T-helper 2 cell treated with Interferon-gamma antibody and Interleukin-4, amounts not matched to agents 100 ng/mL and 5 ng/mL, for 36 hours (primary cell): ENCODE measurements around the gene NAP1L4. TPM values are rescaled to one million over a fixed set of nuclear protein-coding genes. Genes with fewer than 3 reads are reported as not detected.

Experiments
- intact Hi-C: fragments of 100-400 bp; cut with micrococcal nuclease; formaldehyde crosslinking; loops from one replicate; pipeline ENCODE4 v1.15.1; 2023
- total RNA-seq: library from RNA; stranded (reverse); gene quantifications from 2 replicates; pipeline ENCODE4 v1.2.3, GENCODE V29; 2022

The NAP1L4 gene
- total RNA-seq, 1 donor from 2014 or later, result 314 TPM

GRCh38 chr11:2964782-2965181, 27.3 kb downstream of the NAP1L4 start:
- intact Hi-C loops, result no loop called here

GRCh38 chr11:2963761-2964160, 28.4 kb downstream of the NAP1L4 start:
- intact Hi-C loops, result no loop called here

- intact Hi-C loops, result no loop called here
Measured at GRCh38 chr11:2963112-2963754, 28.9 kb downstream of the NAP1L4 start.

- intact Hi-C loops, result no loop called here
Measured at GRCh38 chr11:2961080-2961479, 31.0 kb downstream of the NAP1L4 start.

- intact Hi-C loops, result no loop called here
Measured at GRCh38 chr11:2960139-2960538, 32.0 kb downstream of the NAP1L4 start.

- intact Hi-C loops, result no loop called here
Measured at GRCh38 chr11:2958251-2958650, 33.9 kb downstream of the NAP1L4 start.

GRCh38 chr11:2955906-2956476, 36.1 kb downstream of the NAP1L4 start:
- intact Hi-C loops, result no loop called here

- intact Hi-C loops, result no loop called here
Measured at GRCh38 chr11:2954263-2954662, 37.9 kb downstream of the NAP1L4 start.

GRCh38 chr11:2952290-2952689, 39.8 kb downstream of the NAP1L4 start:
- intact Hi-C loops, result no loop called here

- intact Hi-C loops, result no loop called here
Measured at GRCh38 chr11:2951231-2952110, 40.7 kb downstream of the NAP1L4 start.

GRCh38 chr11:2950825-2951224, 41.3 kb downstream of the NAP1L4 start:
- intact Hi-C loops, result no loop called here

GRCh38 chr11:2949920-2950319, 42.2 kb downstream of the NAP1L4 start:
- intact Hi-C loops, result no loop called here

GRCh38 chr11:2947744-2948143, 44.4 kb downstream of the NAP1L4 start:
- intact Hi-C loops, result no loop called here

- intact Hi-C loops, result no loop called here
Measured at GRCh38 chr11:2945757-2946287, 46.3 kb downstream of the NAP1L4 start.

GRCh38 chr11:2945031-2945756, 46.9 kb downstream of the NAP1L4 start:
- intact Hi-C loops, result no loop called here

- intact Hi-C loops, result no loop called here
Measured at GRCh38 chr11:2944530-2944929, 47.6 kb downstream of the NAP1L4 start.

GRCh38 chr11:2943711-2944118, 48.4 kb downstream of the NAP1L4 start:
- intact Hi-C loops, result no loop called here

GRCh38 chr11:2942872-2943710, 49.0 kb downstream of the NAP1L4 start:
- intact Hi-C loops, result no loop called here

- intact Hi-C loops, result no loop called here
Measured at GRCh38 chr11:2942447-2942846, 49.7 kb downstream of the NAP1L4 start.
